ENCODE data around the gene HMX2.

Gene HMX2

GRCh38 chr10:123109466-123109865 lies 38.5 kb upstream of the HMX2 start:
- Histone ChIP-seq H3K27ac (no peak overlapping the region), H3K36me3 (no peaks in the 10 kb centered on the region), H3K27me3 (peaks cover 0 to 5% of the 10 kb centered on the region in 2 donors), H3K9me3 (no peaks in the 10 kb centered on the region), H3K4me3 (no peak overlapping the region), H3K4me1 (no peaks in the 10 kb centered on the region)
- DNase-seq = no peak
- no peak for TF ChIP-seq CTCF (IDR thresholded peaks at IDR 0.05)
- intact Hi-C loops (cut with DNase I; ENCODE audit: low total_unique reads) = no loop called here

- Histone ChIP-seq H3K4me3 (no peak overlapping the region), H3K27ac (no peak overlapping the region), H3K36me3 (no peaks in the 10 kb centered on the region), H3K9me3 (no peaks in the 10 kb centered on the region), H3K27me3 (peaks cover 0 to 45% of the 10 kb centered on the region in 2 donors), H3K4me1 (no peaks in the 10 kb centered on the region)
- TF ChIP-seq CTCF (IDR thresholded peaks at IDR 0.05) = no peak
- intact Hi-C loops (cut with DNase I; ENCODE audit: low total_unique reads) = no loop called here
- no peak for DNase-seq
These were observed 30.1 kb upstream of the HMX2 start for GRCh38 chr10:123117644-123118417.

GRCh38 chr10:123119081-123119480 lies 28.9 kb upstream of the HMX2 start:
- no peak overlapping the region for H3K4me3 ChIP-seq
- DNase-seq = no peak
- H3K27ac ChIP-seq = no peak overlapping the region
- peaks cover 0 to 46% of the 10 kb centered on the region in 2 donors for H3K27me3 ChIP-seq
- H3K4me1 ChIP-seq = no peaks in the 10 kb centered on the region
- H3K36me3 ChIP-seq = no peaks in the 10 kb centered on the region
- H3K9me3 ChIP-seq = no peaks in the 10 kb centered on the region
- TF ChIP-seq CTCF (IDR thresholded peaks at IDR 0.05) = no peak
- intact Hi-C loops (cut with DNase I; ENCODE audit: low total_unique reads) = no loop called here

- no peak overlapping the region for H3K4me3 ChIP-seq
- H3K27me3 ChIP-seq = peaks cover 0 to 71% of the 10 kb centered on the region in 2 donors
- peaks cover 0 to 10% (median 0%) of the 10 kb centered on the region in 3 donors for H3K9me3 ChIP-seq
- intact Hi-C loops (cut with DNase I; ENCODE audit: low total_unique reads) = no loop called here
- no peaks in the 10 kb centered on the region for H3K4me1 ChIP-seq
- no peaks in the 10 kb centered on the region for H3K36me3 ChIP-seq
- TF ChIP-seq CTCF (IDR thresholded peaks at IDR 0.05) = no peak
- no peak overlapping the region for H3K27ac ChIP-seq
- no peak for DNase-seq
These were observed 21.7 kb upstream of the HMX2 start for GRCh38 chr10:123126246-123126645.

- no peak for TF ChIP-seq CTCF (IDR thresholded peaks at IDR 0.05)
- H3K27ac ChIP-seq = no peak overlapping the region
- peaks cover 3 to 93% of the 10 kb centered on the region in 2 donors for H3K27me3 ChIP-seq
- H3K36me3 ChIP-seq = no peaks in the 10 kb centered on the region
- peaks cover 0 to 21% (median 13%) of the 10 kb centered on the region in 4 donors for H3K4me1 ChIP-seq
- peaks cover 0 to 10% (median 0%) of the 10 kb centered on the region in 3 donors for H3K9me3 ChIP-seq
- H3K4me3 ChIP-seq = no peak overlapping the region
- no peak for DNase-seq
- intact Hi-C loops (cut with DNase I; ENCODE audit: low total_unique reads) = no loop called here
These were observed 18.2 kb upstream of the HMX2 start for GRCh38 chr10:123129618-123130271.
